NCI-H2171 treated with DMSO at 0.1 percent for 48 hours (cell line): ENCODE data around the gene CMC4.

Experiments
- DNase-seq: peaks from one replicate; lab custom pipeline; 2025; lab: John Stamatoyannopoulos, UW

The CMC4 gene

GRCh38 chrX:155053656-155054055, 17.3 kb downstream of the CMC4 start:
- no peak for DNase-seq

GRCh38 chrX:155052738-155053498, 18.0 kb downstream of the CMC4 start:
- DNase-seq, result no peak

- DNase-seq, result peak; percentile 11
Measured at GRCh38 chrX:155048977-155049619, 21.8 kb downstream of the CMC4 start.

- DNase-seq, result no peak
Measured at GRCh38 chrX:155046811-155047528, 24.0 kb downstream of the CMC4 start.

- no peak for DNase-seq
Measured at GRCh38 chrX:155046129-155046810, 24.7 kb downstream of the CMC4 start.

GRCh38 chrX:155035688-155036087, 35.2 kb downstream of the CMC4 start:
- no peak for DNase-seq

GRCh38 chrX:155031657-155032056, 39.3 kb downstream of the CMC4 start:
- DNase-seq, result no peak

GRCh38 chrX:155028877-155029291, 42.1 kb downstream of the CMC4 start:
- DNase-seq, result no peak

- no peak for DNase-seq
Measured at GRCh38 chrX:155028129-155028528, 42.8 kb downstream of the CMC4 start.

GRCh38 chrX:155027509-155028066, 43.3 kb downstream of the CMC4 start:
- peak; percentile 38 for DNase-seq

GRCh38 chrX:155026727-155027508, 44.0 kb downstream of the CMC4 start, which contains the start of gene FUNDC2:
Gene FUNDC2 (plus strand): TSS chrX:155026844. CDS start chrX:155026939, 95 bp downstream.
- DNase-seq, result peak; percentile 85

- no peak for DNase-seq
Measured at GRCh38 chrX:155026420-155026726, 44.6 kb downstream of the CMC4 start.

- DNase-seq, result no peak
Measured at GRCh38 chrX:155023907-155024833, 46.8 kb downstream of the CMC4 start.

- no peak for DNase-seq
Measured at GRCh38 chrX:155022585-155022984, 48.4 kb downstream of the CMC4 start, which contains the start of gene F8. Gene F8 (minus strand): TSS chrX:155022723. CDS start chrX:155022552, 171 bp downstream.

- no peak for DNase-seq
Measured at GRCh38 chrX:155020591-155020990, 50.3 kb downstream of the CMC4 start.
